ENCODE data around the gene SUGP2.
"Not testable (repeated sequence)": the region's sequence is repeated elsewhere in the genome, so short reads cannot be mapped to it uniquely, and the experiment has no call there.

The SUGP2 gene

GRCh38 chr19:18966307-18966706 lies 67.0 kb downstream of the SUGP2 start:
- DNase-seq (ENCODE audit: low read depth), result no peak
- TF ChIP-seq CTCF (IDR thresholded peaks at IDR 0.05; ENCODE audit: control insufficient read depth, insufficient read depth, low read depth, low read length, missing control alignments), result no peak
- no peak overlapping the region for H3K4me3 ChIP-seq (ENCODE audit: control insufficient read depth, low read depth, low read length)

GRCh38 chr19:18964121-18964520 lies 69.2 kb downstream of the SUGP2 start:
- no peak for DNase-seq (ENCODE audit: low read depth)
- no peak overlapping the region for H3K4me3 ChIP-seq (ENCODE audit: control insufficient read depth, low read depth, low read length)
- no peak for TF ChIP-seq CTCF (IDR thresholded peaks at IDR 0.05; ENCODE audit: control insufficient read depth, insufficient read depth, low read depth, low read length, missing control alignments)

GRCh38 chr19:18961767-18962620 lies 71.3 kb downstream of the SUGP2 start:
- no peak for DNase-seq (ENCODE audit: low read depth)
- no peak overlapping the region for H3K4me3 ChIP-seq (ENCODE audit: control insufficient read depth, low read depth, low read length)
- no peak for TF ChIP-seq CTCF (IDR thresholded peaks at IDR 0.05; ENCODE audit: control insufficient read depth, insufficient read depth, low read depth, low read length, missing control alignments)

GRCh38 chr19:18960370-18960769 lies 72.9 kb downstream of the SUGP2 start:
- no peak overlapping the region for H3K4me3 ChIP-seq (ENCODE audit: control insufficient read depth, low read depth, low read length)
- DNase-seq (ENCODE audit: low read depth), result no peak
- TF ChIP-seq CTCF (IDR thresholded peaks at IDR 0.05; ENCODE audit: control insufficient read depth, insufficient read depth, low read depth, low read length, missing control alignments), result no peak

GRCh38 chr19:18955042-18955441 lies 78.3 kb downstream of the SUGP2 start:
- no peak for TF ChIP-seq CTCF (IDR thresholded peaks at IDR 0.05; ENCODE audit: control insufficient read depth, insufficient read depth, low read depth, low read length, missing control alignments)

GRCh38 chr19:18954094-18954493 lies 79.2 kb downstream of the SUGP2 start:
- no peak for TF ChIP-seq CTCF (IDR thresholded peaks at IDR 0.05; ENCODE audit: control insufficient read depth, insufficient read depth, low read depth, low read length, missing control alignments)
- H3K4me3 ChIP-seq (ENCODE audit: control insufficient read depth, low read depth, low read length), result no peak overlapping the region
- no peak for DNase-seq (ENCODE audit: low read depth)

More at GRCh38 chr19:18955042-18955441, 78.3 kb downstream of the SUGP2 start:
- DNase-seq (ENCODE audit: low read depth), result no peak
- no peak overlapping the region for H3K4me3 ChIP-seq (ENCODE audit: control insufficient read depth, low read depth, low read length)

- H3K4me3 ChIP-seq (ENCODE audit: control insufficient read depth, low read depth, low read length); DNase-seq (ENCODE audit: low read depth): not testable (repeated sequence)
Observed at GRCh38 chr19:18952364-18953003, 80.8 kb downstream of the SUGP2 start.
